Activated naive CD8-positive, alpha-beta T cell treated with anti-CD3 and anti-CD28 coated beads, Interleukin-2, amount 10 ng/mL, durations not matched to agents 7 days and 5 days (primary cell): ENCODE results near the gene DCUN1D2. TPM values are rescaled to one million over a fixed set of nuclear protein-coding genes. Genes with fewer than 3 reads are reported as not detected.
"Not testable (repeated sequence)": the region's sequence is repeated elsewhere in the genome, so short reads cannot be mapped to it uniquely, and the experiment has no call there.

ENCODE experiments used
- ATAC-seq: fragments of 150-1000 bp; cut with Tn5 transposase; one replicate; pipeline ENCODE4 v1.10.0; 2021; ENCODE audit warnings: low read depth, moderate library complexity
- POLR2A ChIA-PET: fragments of 350-600 bp; sonication (Branson Sonifier 250); formaldehyde crosslinking; loops from one replicate; lab custom pipeline; 2021; ENCODE audit warnings: antibody characterized with exemption; lab: Charles Lee
- DNase-seq: peaks from one replicate; pipeline ENCODE4 v3.0.0; 2021
- H3K27ac Mint-ChIP-seq: one replicate; pipeline ENCODE4 v1.8.0; 2022; ENCODE audit warnings: mild to moderate bottlenecking, mixed read lengths
- H3K27me3 Mint-ChIP-seq: one replicate; pipeline ENCODE4 v1.8.0; 2022; ENCODE audit warnings: mild to moderate bottlenecking, moderate library complexity, mixed read lengths
- H3K36me3 Mint-ChIP-seq: one replicate; pipeline ENCODE4 v1.8.0; 2021; ENCODE audit warnings: mild to moderate bottlenecking, mixed read lengths
- H3K4me1 Mint-ChIP-seq: one replicate; pipeline ENCODE4 v1.8.0; 2021; ENCODE audit warnings: mixed read lengths
- H3K4me3 Mint-ChIP-seq: one replicate; pipeline ENCODE4 v1.8.0; 2022; ENCODE audit warnings: mild to moderate bottlenecking, moderate library complexity, mixed read lengths
- H3K9me3 Mint-ChIP-seq: one replicate; pipeline ENCODE4 v1.8.0; 2021; ENCODE audit warnings: mixed read lengths
- total RNA-seq, 2 experiments: library from RNA; stranded (reverse); gene quantifications; one replicate each; pipeline ENCODE4 v1.2.3, GENCODE V29; 2021

The DCUN1D2 gene
- total RNA-seq, 2 experiments from 2014 or later = 25.4 to 26.3 TPM

DNA sequence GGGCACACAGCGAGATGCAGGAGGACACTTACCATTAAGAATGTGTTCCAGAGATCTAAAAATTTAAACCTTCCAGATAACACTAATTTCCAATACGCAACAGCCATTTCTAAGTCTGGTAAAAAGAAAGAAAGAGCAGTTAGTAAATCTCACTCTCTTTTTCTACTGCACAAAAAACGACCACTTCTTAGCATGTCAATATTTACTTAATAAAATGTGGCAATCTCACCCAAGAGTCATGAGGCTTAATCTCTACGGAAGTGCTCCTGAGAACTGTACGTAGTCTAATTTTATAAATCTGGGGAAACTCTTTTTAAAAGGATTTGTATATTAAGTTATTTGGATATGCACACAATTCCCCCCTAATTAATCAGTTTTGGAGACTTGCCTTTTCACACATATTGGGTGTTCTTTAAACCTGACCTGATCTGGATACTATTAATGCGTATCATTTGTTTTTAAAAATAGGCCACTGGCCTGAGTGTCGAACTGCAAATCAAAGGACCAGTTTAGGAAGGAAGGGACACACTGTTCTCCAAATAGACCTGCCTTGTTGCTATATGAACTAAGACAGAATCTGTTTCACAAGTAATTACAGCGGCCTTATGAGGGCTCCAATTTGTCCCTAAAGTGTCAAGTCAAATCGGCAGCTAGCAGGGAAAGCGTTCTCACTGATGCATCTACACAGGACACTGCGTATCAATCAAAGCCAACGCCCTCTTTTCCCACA lies 29.3 kb downstream of the DCUN1D2 start:
- ATAC-seq (no peak), DNase-seq (no peak)
- POLR2A ChIA-PET = no interaction called here
- no peaks in the 10 kb centered on the region for H3K36me3 Mint-ChIP-seq
- no peaks in the 10 kb centered on the region for H3K4me1 Mint-ChIP-seq
- H3K9me3 Mint-ChIP-seq = no peaks in the 10 kb centered on the region
- H3K4me3 Mint-ChIP-seq = no peak overlapping the region
- H3K27me3 Mint-ChIP-seq = no peaks in the 10 kb centered on the region
- no peak overlapping the region for H3K27ac Mint-ChIP-seq

DNA sequence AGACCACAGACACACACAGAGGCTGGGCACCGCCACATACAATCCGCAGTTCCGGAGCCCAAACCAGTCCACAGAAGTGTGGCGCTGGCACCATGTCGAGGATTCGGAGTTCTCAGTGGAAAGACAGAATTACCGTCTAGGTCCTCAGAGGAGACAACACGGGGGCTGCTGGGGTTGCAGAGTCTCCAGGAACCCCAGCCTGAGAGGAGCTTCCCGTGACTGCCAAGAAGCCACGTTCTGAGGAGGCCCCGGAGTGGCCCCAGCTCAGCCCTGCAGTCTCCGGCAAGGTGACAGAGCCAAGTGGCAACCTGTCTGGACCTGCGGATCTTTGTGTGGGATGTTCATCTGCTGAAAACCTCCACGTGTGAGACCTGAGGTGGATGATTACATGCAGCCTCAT lies 29.9 kb downstream of the DCUN1D2 start:
- H3K27ac Mint-ChIP-seq = no peak overlapping the region
- DNase-seq (no peak), ATAC-seq (no peak)
- no peaks in the 10 kb centered on the region for H3K4me1 Mint-ChIP-seq
- H3K4me3 Mint-ChIP-seq = no peak overlapping the region
- no peaks in the 10 kb centered on the region for H3K9me3 Mint-ChIP-seq
- no peaks in the 10 kb centered on the region for H3K27me3 Mint-ChIP-seq
- H3K36me3 Mint-ChIP-seq = no peaks in the 10 kb centered on the region
- POLR2A ChIA-PET = no interaction called here

DNA sequence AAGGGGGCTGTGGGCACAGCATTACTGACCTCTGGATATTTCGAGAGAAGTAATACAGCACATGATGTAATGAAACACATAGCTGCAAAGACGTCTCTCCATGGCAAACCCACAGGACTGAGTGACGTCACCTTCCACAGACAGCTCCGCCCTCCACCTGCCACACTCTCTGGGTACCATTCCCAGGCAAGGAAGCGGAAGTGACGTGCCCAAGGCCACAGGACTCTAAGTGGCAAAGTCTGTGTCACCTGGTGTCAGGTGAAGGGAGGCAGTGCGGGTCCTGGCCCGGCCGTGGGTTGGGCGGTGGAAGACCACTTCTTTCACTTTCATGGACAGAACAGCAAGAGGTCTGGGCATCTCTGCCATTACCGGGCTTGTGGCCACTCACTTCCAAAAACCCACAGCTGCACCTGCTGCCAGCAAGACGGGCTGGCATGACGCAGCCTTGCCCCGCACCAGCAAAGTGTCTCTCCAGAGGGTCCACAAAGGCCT lies 30.4 kb downstream of the DCUN1D2 start:
- POLR2A ChIA-PET = no interaction called here
- Mint-ChIP-seq H3K4me3 (no peak overlapping the region), H3K27me3 (no peaks in the 10 kb centered on the region), H3K9me3 (no peaks in the 10 kb centered on the region), H3K4me1 (no peaks in the 10 kb centered on the region), H3K27ac (no peak overlapping the region), H3K36me3 (no peaks in the 10 kb centered on the region)
- ATAC-seq (no peak), DNase-seq (no peak)

GRCh38 chr13:113458253-113459065 lies 32.1 kb downstream of the DCUN1D2 start:
- Mint-ChIP-seq H3K27ac (no peak overlapping the region), H3K36me3 (no peaks in the 10 kb centered on the region), H3K9me3 (no peaks in the 10 kb centered on the region), H3K4me1 (no peaks in the 10 kb centered on the region), H3K4me3 (no peak overlapping the region), H3K27me3 (no peaks in the 10 kb centered on the region)
- no peak for DNase-seq
- ATAC-seq = no peak
- POLR2A ChIA-PET = no interaction called here

DNA sequence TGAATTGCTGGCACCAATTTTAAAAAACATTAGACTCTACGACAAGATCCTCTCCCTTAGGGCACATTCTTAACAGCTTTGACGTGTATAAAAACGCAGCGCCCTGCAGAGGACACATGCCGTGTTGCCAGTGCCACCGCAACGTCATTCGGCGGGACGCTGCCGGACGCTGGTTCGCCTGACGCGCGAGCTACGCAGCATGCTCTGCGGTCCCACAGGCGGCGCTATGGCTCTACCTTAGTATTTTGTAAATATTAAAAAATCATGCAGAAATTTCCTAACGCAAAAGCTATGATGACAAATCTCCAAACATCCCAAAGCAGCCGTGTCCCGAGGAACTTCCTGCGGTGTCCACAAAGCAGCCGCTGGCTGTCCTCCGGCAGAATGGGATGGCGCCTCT lies 33.0 kb downstream of the DCUN1D2 start:
- H3K4me1 Mint-ChIP-seq = no peaks in the 10 kb centered on the region
- DNase-seq (no peak), ATAC-seq (no peak)
- no peak overlapping the region for H3K4me3 Mint-ChIP-seq
- H3K36me3 Mint-ChIP-seq = no peaks in the 10 kb centered on the region
- no peaks in the 10 kb centered on the region for H3K27me3 Mint-ChIP-seq
- no peak overlapping the region for H3K27ac Mint-ChIP-seq
- no peaks in the 10 kb centered on the region for H3K9me3 Mint-ChIP-seq
- POLR2A ChIA-PET = no interaction called here

GRCh38 chr13:113456116-113456702 lies 34.3 kb downstream of the DCUN1D2 start:
- H3K27ac Mint-ChIP-seq = no peak overlapping the region
- H3K27me3 Mint-ChIP-seq = no peaks in the 10 kb centered on the region
- H3K9me3 Mint-ChIP-seq = no peaks in the 10 kb centered on the region
- no peak for ATAC-seq
- no peaks in the 10 kb centered on the region for H3K36me3 Mint-ChIP-seq
- no peaks in the 10 kb centered on the region for H3K4me1 Mint-ChIP-seq
- DNase-seq = no peak
- no peak overlapping the region for H3K4me3 Mint-ChIP-seq
- POLR2A ChIA-PET = no interaction called here

GRCh38 chr13:113455384-113455783 lies 35.1 kb downstream of the DCUN1D2 start:
- DNase-seq (no peak), ATAC-seq (no peak)
- H3K27ac Mint-ChIP-seq = no peak overlapping the region
- no peaks in the 10 kb centered on the region for H3K4me1 Mint-ChIP-seq
- H3K27me3 Mint-ChIP-seq = no peaks in the 10 kb centered on the region
- H3K4me3 Mint-ChIP-seq = no peak overlapping the region
- no peaks in the 10 kb centered on the region for H3K36me3 Mint-ChIP-seq
- no peaks in the 10 kb centered on the region for H3K9me3 Mint-ChIP-seq
- POLR2A ChIA-PET = no interaction called here

DNA sequence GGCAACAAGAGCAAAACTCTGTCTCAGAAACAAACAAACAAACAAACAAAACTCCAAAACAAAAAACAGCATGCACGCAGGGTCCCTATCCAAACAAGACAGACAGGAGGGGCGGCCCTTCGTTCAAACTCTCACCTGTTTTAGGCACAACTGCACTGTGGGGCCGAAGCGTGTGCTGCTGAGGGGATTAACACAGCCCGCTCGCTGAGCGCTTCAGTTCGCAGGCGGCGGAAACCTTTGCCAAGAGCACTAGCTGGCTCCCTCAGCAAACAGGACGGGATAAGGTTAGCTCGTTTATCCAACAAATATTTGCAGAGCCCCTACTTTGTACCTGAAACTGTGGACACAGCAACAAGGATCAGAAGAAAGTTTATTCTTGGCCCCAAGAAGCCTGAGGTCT lies 35.6 kb downstream of the DCUN1D2 start:
- POLR2A ChIA-PET = no interaction called here
- ATAC-seq (no peak), DNase-seq (no peak)
- no peak overlapping the region for H3K27ac Mint-ChIP-seq
- H3K4me1 Mint-ChIP-seq = no peaks in the 10 kb centered on the region
- H3K4me3 Mint-ChIP-seq = no peak overlapping the region
- H3K27me3 Mint-ChIP-seq = no peaks in the 10 kb centered on the region
- H3K36me3 Mint-ChIP-seq = no peaks in the 10 kb centered on the region
- H3K9me3 Mint-ChIP-seq = no peaks in the 10 kb centered on the region

- Mint-ChIP-seq H3K9me3 (no peaks in the 10 kb centered on the region), H3K4me3 (no peak within 1 kb of the TSS), H3K27ac (no peak within 1 kb of the TSS), H3K36me3 (no peaks in the 10 kb centered on the region), H3K4me1 (no peaks in the 10 kb centered on the region), H3K27me3 (no peaks in the 10 kb centered on the region)
- no peak for ATAC-seq
- POLR2A ChIA-PET = no interaction called here
- no peak for DNase-seq
These were observed 37.3 kb downstream of the DCUN1D2 start, which contains the start of gene ADPRHL1 for GRCh38 chr13:113452942-113453901. ADPRHL1 (minus strand) TSS chr13:113453488; CDS start chr13:113453437, 51 bp downstream.

DNA sequence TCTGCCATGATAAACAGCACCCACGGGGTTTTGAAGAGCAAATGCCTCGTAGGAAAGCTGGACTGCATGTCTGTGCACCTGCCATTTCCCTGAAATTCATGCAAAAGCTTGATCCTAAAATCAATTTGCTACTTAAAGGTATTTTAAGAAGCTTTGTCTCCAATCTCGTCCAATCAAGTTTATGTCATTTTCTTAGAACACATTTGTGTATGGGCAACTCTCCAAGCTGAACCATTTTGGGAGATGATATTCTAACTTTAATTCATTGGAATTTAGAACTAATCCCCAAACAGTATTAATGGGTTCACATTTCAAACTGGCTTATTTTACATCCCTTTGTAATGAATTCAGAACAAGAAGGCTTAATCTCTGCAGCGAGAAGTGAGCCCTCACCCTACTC lies 38.0 kb downstream of the DCUN1D2 start:
- H3K27ac Mint-ChIP-seq = no peak overlapping the region
- peaks cover 1% of the 10 kb centered on the region for H3K36me3 Mint-ChIP-seq
- POLR2A ChIA-PET = no interaction called here
- ATAC-seq (no peak), DNase-seq (no peak)
- no peaks in the 10 kb centered on the region for H3K4me1 Mint-ChIP-seq
- no peak overlapping the region for H3K4me3 Mint-ChIP-seq
- H3K9me3 Mint-ChIP-seq = no peaks in the 10 kb centered on the region
- no peaks in the 10 kb centered on the region for H3K27me3 Mint-ChIP-seq

DNA sequence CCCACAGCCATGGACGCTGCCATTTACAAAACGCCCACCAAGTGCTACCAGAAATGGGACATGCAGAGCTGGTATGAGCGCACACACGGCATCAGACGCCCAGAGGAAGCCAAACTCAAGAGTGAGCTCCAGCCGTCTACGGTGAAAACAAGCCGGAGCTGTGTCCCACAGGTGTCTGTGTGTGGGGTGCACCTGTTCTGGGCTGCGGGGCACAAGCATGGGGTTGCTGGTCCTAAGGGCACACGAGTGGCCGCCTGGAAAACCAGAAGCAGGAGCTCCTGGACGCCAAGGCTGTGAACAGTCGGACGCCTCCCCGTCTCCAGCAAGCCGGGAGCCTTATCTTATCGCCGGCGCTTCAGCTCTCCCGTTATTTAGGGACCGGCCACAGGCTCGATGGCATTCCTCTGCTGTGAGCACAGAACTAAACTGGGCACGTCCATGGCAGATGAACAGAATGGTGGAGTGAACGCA lies 38.5 kb downstream of the DCUN1D2 start:
- Mint-ChIP-seq H3K4me1 (no peaks in the 10 kb centered on the region), H3K36me3 (peaks cover 3% of the 10 kb centered on the region), H3K27me3 (no peaks in the 10 kb centered on the region), H3K9me3 (no peaks in the 10 kb centered on the region), H3K4me3 (no peak overlapping the region), H3K27ac (no peak overlapping the region)
- ATAC-seq (no peak), DNase-seq (no peak)
- POLR2A ChIA-PET = no interaction called here

DNA sequence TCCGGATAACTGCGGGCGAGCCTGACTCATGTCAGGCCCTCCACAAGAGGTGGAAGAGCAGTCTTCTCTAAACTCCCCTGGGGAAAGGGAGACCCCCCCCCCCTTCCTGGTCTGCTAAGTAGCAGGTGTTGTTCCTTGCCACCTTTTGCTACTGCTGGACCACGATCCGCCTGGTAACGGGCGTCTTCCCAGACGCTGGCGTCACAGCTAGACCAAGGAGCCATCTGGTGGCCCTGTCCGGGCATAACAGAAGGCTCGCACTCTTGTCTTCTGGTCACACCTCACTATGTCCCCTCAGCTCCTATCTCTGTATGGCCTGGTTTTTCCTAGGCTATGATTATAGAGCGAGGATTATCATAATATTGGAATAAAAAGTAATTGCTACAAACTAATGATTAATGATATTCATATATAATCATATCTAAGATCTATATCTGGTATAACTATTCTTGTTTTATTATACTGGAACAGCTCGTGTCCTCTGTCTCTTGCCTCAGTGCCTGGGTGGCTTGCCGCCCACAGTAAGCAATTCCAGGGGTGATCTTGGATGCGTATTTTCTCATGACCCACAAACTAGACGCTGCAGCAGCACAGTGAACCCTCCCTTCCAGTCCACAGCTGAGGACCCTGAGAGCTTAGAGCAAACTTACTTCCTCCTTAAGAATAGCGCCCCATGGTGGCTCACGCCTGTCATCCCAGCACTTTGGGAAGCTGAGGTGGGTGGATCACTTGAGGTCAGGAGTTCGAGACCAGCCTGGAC lies 39.5 kb downstream of the DCUN1D2 start:
- DNase-seq, H3K9me3 Mint-ChIP-seq, H3K4me3 Mint-ChIP-seq, H3K27me3 Mint-ChIP-seq, ATAC-seq, POLR2A ChIA-PET, H3K27ac Mint-ChIP-seq, H3K36me3 Mint-ChIP-seq, H3K4me1 Mint-ChIP-seq: not testable (repeated sequence)
